Testis (tissue), 3 donors: ENCODE data around the gene PRLR. TPM values are rescaled to one million over a fixed set of nuclear protein-coding genes. Genes with fewer than 3 reads are reported as not detected.
"Not testable (repeated sequence)": the region's sequence is repeated elsewhere in the genome, so short reads cannot be mapped to it uniquely, and the experiment has no call there.

ENCODE experiments used
- DNase-seq: peaks from one replicate; pipeline ENCODE4 v3.0.0-alpha.2; 2019
- H3K27ac ChIP-seq, 2 donors: fragments of 200-600 bp; sonication (generic); one replicate each; pipeline ENCODE4 v1.5.1; 2019
- H3K27me3 ChIP-seq: fragments of 200-600 bp; sonication (generic); one replicate; pipeline ENCODE4 v1.5.1; 2019
- H3K36me3 ChIP-seq: fragments of 200-600 bp; sonication (generic); one replicate; pipeline ENCODE4 v1.5.1; 2017; ENCODE audit warnings: low read depth; ENCODE audit errors: missing control alignments
- H3K4me1 ChIP-seq: fragments of 200-600 bp; sonication (generic); one replicate; pipeline ENCODE4 v1.5.1; 2019
- H3K4me3 ChIP-seq, 2 donors: fragments of 200-600 bp; sonication (generic); one replicate each; pipeline ENCODE4 v1.5.1; 2017 to 2019
- H3K9me3 ChIP-seq: fragments of 200-600 bp; sonication (generic); one replicate; pipeline ENCODE4 v1.5.1; 2017
- POLR2A ChIP-seq: fragments of 450-650 bp; IDR thresholded peaks from one replicate; pipeline ENCODE4 v1.6.1; 2017; ENCODE audit warnings: antibody characterized with exemption, mild to moderate bottlenecking, moderate library complexity
- WGBS, 2 donors: methylation state at CpG; one replicate each; pipeline ENCODE4 v1.1.5; 2018; 5-methylcytosine and 5-hydroxymethylcytosine counted together
- intact Hi-C: fragments of 100-400 bp; cut with DNase I; formaldehyde crosslinking; loops from one replicate; pipeline ENCODE4 v1.15.1; 2023; ENCODE audit warnings: low total_unique reads
- polyA plus RNA-seq: library from polyadenylated mRNA; stranded (reverse); fragments of 350-450 nt; fragmentation: Illumina TruSeq; extraction: RNeasy Lipid Tissue Mini Kit (QIAGEN cat#74804); gene quantifications from one replicate; pipeline ENCODE4 v1.2.3, GENCODE V29; 2014; ENCODE audit warnings: low read depth, low replicate concordance; ENCODE audit not compliant: insufficient read depth
- total RNA-seq, 2 donors: library from RNA; depleted of rRNA; stranded (reverse); fragments of >200 nt; gene quantifications; one replicate each; pipeline ENCODE4 v1.2.3, GENCODE V29; 2016
- TF ChIP-seq, protein P1 (sequence below), 3 experiments: fragments of 450-650 bp in 2 of 3; fragments of 200-600 bp in 1 of 3; sonication (generic) in 1 of 3; IDR thresholded peaks; one replicate each; pipeline ENCODE4 v1.5.1; 2016 to 2019; ENCODE audit warnings: antibody characterized with exemption in 3 of 3, mild to moderate bottlenecking in 2 of 3, moderate library complexity in 1 of 3

The PRLR gene
- total and polyA plus RNA-seq, 3 donors from 2014 or later = 1.6 to 6.3 (median 2.2) TPM

DNA sequence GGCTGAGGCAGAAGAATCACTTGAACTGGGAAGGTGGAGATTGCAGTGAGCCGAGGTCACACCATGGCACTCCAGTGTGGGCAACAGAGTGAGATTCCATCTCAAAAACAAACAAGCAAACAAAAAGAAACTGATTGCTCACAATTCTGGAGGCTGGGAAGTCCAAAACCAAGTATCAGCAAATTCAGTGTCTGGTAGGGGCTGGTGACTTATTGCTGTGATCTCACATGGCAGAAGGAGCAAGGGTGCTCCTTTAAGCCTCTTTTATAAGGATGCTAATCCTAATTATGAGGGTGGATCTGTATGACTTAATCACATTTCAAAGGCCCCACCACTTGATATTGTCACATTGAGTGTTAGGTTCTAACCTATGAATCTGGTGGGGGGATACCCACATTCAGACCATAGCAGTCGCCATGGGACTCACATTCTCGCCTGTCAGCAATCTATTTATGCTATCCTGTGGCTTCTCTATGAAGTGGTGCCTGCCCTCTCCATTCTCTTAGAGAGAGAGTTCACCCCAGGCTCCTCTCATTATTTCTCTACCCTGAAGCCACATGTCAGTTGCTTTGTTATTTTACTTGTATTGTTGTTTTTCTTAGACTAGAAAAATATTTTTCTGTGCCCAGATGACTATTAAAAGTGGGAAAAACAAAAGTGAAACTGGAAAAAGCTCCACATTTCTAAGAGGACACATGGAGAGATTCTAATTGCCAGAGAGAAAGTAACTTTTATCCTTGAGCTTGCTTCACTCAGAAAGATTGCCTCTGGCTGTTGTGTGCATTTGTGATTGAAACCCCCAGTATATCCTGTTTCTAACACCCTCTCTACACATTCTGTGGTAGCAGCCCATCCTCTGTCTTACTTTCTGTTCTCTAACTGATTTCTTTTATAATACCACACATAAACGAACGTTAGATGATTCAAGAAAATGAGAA is 18.8 kb upstream of the PRLR start:
- no peaks in the 10 kb centered on the region for H3K27me3 ChIP-seq
- no peak for DNase-seq
- H3K9me3 ChIP-seq = no peaks in the 10 kb centered on the region
- intact Hi-C loops = no loop called here
- WGBS, 2 donors = 73% methylated on average over 5 of the region's 5 CpGs
- no peaks in the 10 kb centered on the region for H3K36me3 ChIP-seq
- H3K4me3 ChIP-seq = no peak overlapping the region
- H3K27ac ChIP-seq = no peak overlapping the region
- TF ChIP-seq, protein P1, sequence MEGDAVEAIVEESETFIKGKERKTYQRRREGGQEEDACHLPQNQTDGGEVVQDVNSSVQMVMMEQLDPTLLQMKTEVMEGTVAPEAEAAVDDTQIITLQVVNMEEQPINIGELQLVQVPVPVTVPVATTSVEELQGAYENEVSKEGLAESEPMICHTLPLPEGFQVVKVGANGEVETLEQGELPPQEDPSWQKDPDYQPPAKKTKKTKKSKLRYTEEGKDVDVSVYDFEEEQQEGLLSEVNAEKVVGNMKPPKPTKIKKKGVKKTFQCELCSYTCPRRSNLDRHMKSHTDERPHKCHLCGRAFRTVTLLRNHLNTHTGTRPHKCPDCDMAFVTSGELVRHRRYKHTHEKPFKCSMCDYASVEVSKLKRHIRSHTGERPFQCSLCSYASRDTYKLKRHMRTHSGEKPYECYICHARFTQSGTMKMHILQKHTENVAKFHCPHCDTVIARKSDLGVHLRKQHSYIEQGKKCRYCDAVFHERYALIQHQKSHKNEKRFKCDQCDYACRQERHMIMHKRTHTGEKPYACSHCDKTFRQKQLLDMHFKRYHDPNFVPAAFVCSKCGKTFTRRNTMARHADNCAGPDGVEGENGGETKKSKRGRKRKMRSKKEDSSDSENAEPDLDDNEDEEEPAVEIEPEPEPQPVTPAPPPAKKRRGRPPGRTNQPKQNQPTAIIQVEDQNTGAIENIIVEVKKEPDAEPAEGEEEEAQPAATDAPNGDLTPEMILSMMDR (IDR thresholded peaks at IDR 0.05) = no peak
- TF ChIP-seq POLR2A = no peak
- H3K4me1 ChIP-seq = peaks cover 11% of the 10 kb centered on the region

- no peak overlapping the region for H3K27ac ChIP-seq
- H3K27me3 ChIP-seq = no peaks in the 10 kb centered on the region
- no peaks in the 10 kb centered on the region for H3K36me3 ChIP-seq
- H3K4me1 ChIP-seq = peaks cover 11% of the 10 kb centered on the region
- 54 to 62% methylated on average over 6 of the region's 6 CpGs for WGBS, 2 donors
- H3K4me3 ChIP-seq = no peak overlapping the region
- TF ChIP-seq POLR2A = no peak
- TF ChIP-seq, protein P1 (IDR thresholded peaks at IDR 0.05) = no peak
- DNase-seq = no peak
- no peaks in the 10 kb centered on the region for H3K9me3 ChIP-seq
- intact Hi-C loops = no loop called here
Measured at GRCh38 chr5:35247648-35248034, 17.4 kb upstream of the PRLR start.

DNA sequence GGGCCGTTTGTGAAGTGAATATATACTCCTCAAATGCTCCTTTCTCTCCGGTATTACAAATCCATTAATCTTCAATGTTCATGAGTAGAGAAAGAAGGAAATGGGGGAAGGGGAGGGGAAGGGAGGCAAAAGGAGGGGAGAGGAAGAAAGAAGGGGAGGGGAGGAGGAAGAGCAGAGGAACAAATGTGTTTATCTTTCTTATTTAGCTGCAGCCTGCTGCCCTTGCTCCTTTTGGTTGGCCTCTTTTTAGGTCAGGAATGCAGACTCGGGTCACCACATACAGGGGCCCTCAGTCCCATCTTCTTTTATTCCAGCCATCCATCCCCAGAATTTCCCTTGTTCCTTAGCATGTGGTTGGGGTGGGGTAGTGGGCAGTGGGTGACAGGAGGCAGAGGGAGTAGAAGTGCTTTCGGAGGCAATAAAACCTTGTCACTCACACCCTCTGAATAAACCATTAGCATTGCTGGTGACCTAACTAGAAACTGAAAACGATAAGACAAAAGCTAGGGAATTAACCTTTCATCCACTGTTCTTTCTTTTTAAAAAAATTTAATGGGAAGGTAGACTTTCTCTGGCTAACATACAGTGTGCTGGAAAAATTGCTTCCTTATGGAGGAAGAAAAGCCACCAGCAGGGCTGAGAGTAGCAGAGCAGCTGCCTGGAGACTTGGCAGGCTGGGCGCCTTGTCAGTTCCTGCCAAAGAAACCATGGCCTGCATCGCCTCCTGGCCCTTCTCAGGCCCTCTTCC is 16.8 kb upstream of the PRLR start:
- intact Hi-C loops = no loop called here
- Histone ChIP-seq H3K27me3 (no peaks in the 10 kb centered on the region), H3K4me3 (no peak overlapping the region), H3K27ac (peak overlapping the region in 1 of 2 donors; percentile 41), H3K9me3 (no peaks in the 10 kb centered on the region), H3K4me1 (peaks cover 11% of the 10 kb centered on the region), H3K36me3 (no peaks in the 10 kb centered on the region)
- DNase-seq = peak; percentile 64
- no peak for TF ChIP-seq POLR2A
- TF ChIP-seq, protein P1 (IDR thresholded peaks at IDR 0.05) = peak in 1 of 3 experiments; percentile 7
- 35 to 37% methylated on average over 7 of the region's 7 CpGs for WGBS, 2 donors

DNA sequence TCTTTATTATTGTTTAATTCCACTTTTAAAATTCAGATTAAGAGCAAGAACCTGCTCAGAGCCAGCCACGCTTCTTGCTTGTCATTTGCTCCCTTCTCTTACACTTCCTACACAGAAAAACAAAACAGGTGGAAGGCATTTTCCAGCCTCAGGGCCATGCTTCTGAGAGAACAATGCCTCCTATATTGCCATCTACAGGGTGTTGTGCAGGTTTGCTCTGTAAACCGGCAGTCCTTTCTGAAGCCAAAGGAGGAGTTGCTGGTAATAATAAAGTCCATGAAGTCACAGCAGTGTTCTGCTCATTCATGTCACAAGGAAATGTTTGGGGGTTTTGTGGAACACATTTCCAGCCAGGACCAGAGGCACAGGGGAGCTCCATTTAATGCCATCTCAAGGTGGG is 16.1 kb upstream of the PRLR start:
- H3K9me3 ChIP-seq = no peaks in the 10 kb centered on the region
- DNase-seq = no peak
- intact Hi-C loops = no loop called here
- H3K4me1 ChIP-seq = peaks cover 11% of the 10 kb centered on the region
- H3K27ac ChIP-seq = no peak overlapping the region
- WGBS, 2 donors = 43 to 46% methylated on average over 2 of the region's 2 CpGs
- H3K36me3 ChIP-seq = no peaks in the 10 kb centered on the region
- TF ChIP-seq, protein P1 (IDR thresholded peaks at IDR 0.05) = no peak
- TF ChIP-seq POLR2A = no peak
- H3K4me3 ChIP-seq = no peak overlapping the region
- H3K27me3 ChIP-seq = no peaks in the 10 kb centered on the region

- intact Hi-C loops, H3K36me3 ChIP-seq, H3K9me3 ChIP-seq, H3K4me3 ChIP-seq, DNase-seq, H3K27ac ChIP-seq, H3K27me3 ChIP-seq: not testable (repeated sequence)
- 93 to 96% methylated on average over 10 of the region's 10 CpGs for WGBS, 2 donors
- H3K4me1 ChIP-seq = peaks cover 11% of the 10 kb centered on the region
Measured at GRCh38 chr5:35245371-35245770, 15.1 kb upstream of the PRLR start.
